ENCODE measurements around the gene TIA1. TPM values are rescaled to one million over a fixed set of nuclear protein-coding genes. Genes with fewer than 3 reads are reported as not detected.

TIA1 gene
- polyA plus RNA-seq, 3 donors = 47.0 to 61.9 (median 48.7) TPM

GRCh38 chr2:70283500-70284191 lies 35.2 kb upstream of the TIA1 start:
- H3K4me1 Mint-ChIP-seq = no peaks in the 10 kb centered on the region
- no peak overlapping the region for H3K4me3 Mint-ChIP-seq

GRCh38 chr2:70282439-70282838 lies 34.0 kb upstream of the TIA1 start:
- H3K4me3 Mint-ChIP-seq = no peak overlapping the region
- peaks cover 70 to 87% of the 10 kb centered on the region in 2 donors for H3K36me3 Mint-ChIP-seq
- H3K27ac Mint-ChIP-seq = no peak overlapping the region

More at GRCh38 chr2:70283500-70284191, 35.2 kb upstream of the TIA1 start:
- Histone ChIP-seq H3K4me2 (replicated peaks; ENCODE audit: extremely low read depth, low read length, poor library complexity, severe bottlenecking) (no peak overlapping the region), H3K36me3 (replicated peaks in 1 of 2; ENCODE audit: control insufficient read depth in 1 of 2, insufficient read depth in 2 of 2, low read length in 2 of 2) (peaks cover 75 to 98% of the 10 kb centered on the region in 2 donors), H4K20me1 (ENCODE audit: insufficient read depth, low read length) (peaks cover 70% of the 10 kb centered on the region), H3K9me3 (replicated peaks in 1 of 2; ENCODE audit: control insufficient read depth in 1 of 2, insufficient read depth in 1 of 2, low read length in 2 of 2) (no peaks in the 10 kb centered on the region), H3K79me2 (ENCODE audit: insufficient read depth, low read length) (peaks cover 62% of the 10 kb centered on the region), H3K27me3 (ENCODE audit: control insufficient read depth in 2 of 2, insufficient read depth in 2 of 2, low read length in 2 of 2) (no peaks in the 10 kb centered on the region), H3K4me1 (ENCODE audit: control insufficient read depth in 1 of 2, insufficient read depth in 2 of 2, low read length in 2 of 2) (no peaks in the 10 kb centered on the region), H3K27ac (ENCODE audit: low read depth in 1 of 2, low read length in 2 of 2) (no peak overlapping the region), H3K4me3 (replicated peaks in 1 of 3; ENCODE audit: low read depth in 2 of 3, low read length in 3 of 3) (no peak overlapping the region), H2AFZ (ENCODE audit: insufficient read depth, low read depth, low read length, poor library complexity, severe bottlenecking) (no peak overlapping the region), H3K9ac (ENCODE audit: insufficient read depth, low read length, poor library complexity, severe bottlenecking) (no peak overlapping the region)
- Mint-ChIP-seq H3K27ac (peak overlapping the region in 3 of 7 donors; percentile 48 to 58 (median 53)), H3K9me3 (no peaks in the 10 kb centered on the region), H3K36me3 (peaks cover 74 to 92% of the 10 kb centered on the region in 2 donors), H3K27me3 (ENCODE audit: low read depth in 3 of 3) (peaks cover 0 to 1% (median 0%) of the 10 kb centered on the region in 3 donors)
- no CpG with 5 or more reads among the region's 5 CpGs for WGBS (ENCODE audit: insufficient coverage)
- DNase-seq = no peak
- intact Hi-C loops (cut with micrococcal nuclease) = no loop called here
- no peak for TF ChIP-seq CTCF (IDR thresholded peaks at IDR 0.05)

More at GRCh38 chr2:70282439-70282838, 34.0 kb upstream of the TIA1 start:
- no peaks in the 10 kb centered on the region for H3K4me1 ChIP-seq (ENCODE audit: control insufficient read depth in 1 of 2, insufficient read depth in 2 of 2, low read length in 2 of 2)
- intact Hi-C loops (cut with micrococcal nuclease) = no loop called here
- H3K4me3 ChIP-seq (replicated peaks in 1 of 3; ENCODE audit: low read depth in 2 of 3, low read length in 3 of 3) = no peak overlapping the region
- peaks cover 70 to 98% of the 10 kb centered on the region in 2 donors for H3K36me3 ChIP-seq (replicated peaks in 1 of 2; ENCODE audit: control insufficient read depth in 1 of 2, insufficient read depth in 2 of 2, low read length in 2 of 2)
- no peak for DNase-seq
- no peak for TF ChIP-seq CTCF (IDR thresholded peaks at IDR 0.05)
- H3K27ac ChIP-seq (ENCODE audit: low read depth in 1 of 2, low read length in 2 of 2) = no peak overlapping the region
- H3K27me3 ChIP-seq (ENCODE audit: control insufficient read depth in 2 of 2, insufficient read depth in 2 of 2, low read length in 2 of 2) = no peaks in the 10 kb centered on the region
- H3K9ac ChIP-seq (ENCODE audit: insufficient read depth, low read length, poor library complexity, severe bottlenecking) = no peak overlapping the region
- peaks cover 0 to 1% (median 0%) of the 10 kb centered on the region in 3 donors for H3K27me3 Mint-ChIP-seq (ENCODE audit: low read depth in 3 of 3)
- no peaks in the 10 kb centered on the region for H3K9me3 Mint-ChIP-seq
- peaks cover 68% of the 10 kb centered on the region for H4K20me1 ChIP-seq (ENCODE audit: insufficient read depth, low read length)
- H3K79me2 ChIP-seq (ENCODE audit: insufficient read depth, low read length) = peaks cover 50% of the 10 kb centered on the region
- no peaks in the 10 kb centered on the region for H3K9me3 ChIP-seq (replicated peaks in 1 of 2; ENCODE audit: control insufficient read depth in 1 of 2, insufficient read depth in 1 of 2, low read length in 2 of 2)
- H3K4me2 ChIP-seq (replicated peaks; ENCODE audit: extremely low read depth, low read length, poor library complexity, severe bottlenecking) = no peak overlapping the region
- no peaks in the 10 kb centered on the region for H3K4me1 Mint-ChIP-seq
- WGBS (ENCODE audit: insufficient coverage) = 100% methylated on average over 2 of the region's 5 CpGs
- no peak overlapping the region for H2AFZ ChIP-seq (ENCODE audit: insufficient read depth, low read depth, low read length, poor library complexity, severe bottlenecking)

All from CD14-positive monocyte (primary cell).